22Rv1 (cell line): ENCODE measurements around the gene USP44.

ENCODE experiments used
- H3K27ac ChIP-seq: fragments of 450-650 bp; 2 replicates; pipeline ENCODE4 v1.5.1; 2017
- CTCF ChIP-seq: fragments of 450-650 bp; IDR thresholded peaks from 2 replicates; pipeline ENCODE4 v1.5.1; 2017; ENCODE audit warnings: mild to moderate bottlenecking
- ZFX ChIP-seq: fragments of 450-650 bp; IDR thresholded peaks from 2 replicates; pipeline ENCODE4 v1.6.1; 2017; ENCODE audit warnings: antibody characterized with exemption, borderline replicate concordance

Gene USP44

GRCh38 chr12:95548056-95548538 is 3.2 kb downstream of the USP44 start:
- TF ChIP-seq CTCF = no peak
- TF ChIP-seq ZFX = no peak
- H3K27ac ChIP-seq = no peak overlapping the region

- no peak for TF ChIP-seq CTCF
- no peak for TF ChIP-seq ZFX
- H3K27ac ChIP-seq = no peak overlapping the region
Observed at GRCh38 chr12:95547522-95548055, 3.7 kb downstream of the USP44 start.

- H3K27ac ChIP-seq = no peak overlapping the region
- TF ChIP-seq CTCF (no peak), ZFX (no peak)
Observed at GRCh38 chr12:95546491-95546813, 4.8 kb downstream of the USP44 start.

- H3K27ac ChIP-seq = no peak overlapping the region
Observed at GRCh38 chr12:95545731-95546490, 5.4 kb downstream of the USP44 start.

GRCh38 chr12:95545303-95545702 is 6.0 kb downstream of the USP44 start:
- no peak overlapping the region for H3K27ac ChIP-seq
- TF ChIP-seq ZFX (no peak), CTCF (no peak)

More at GRCh38 chr12:95545731-95546490, 5.4 kb downstream of the USP44 start:
- no peak for TF ChIP-seq CTCF

- H3K27ac ChIP-seq = no peak overlapping the region
- no peak for TF ChIP-seq CTCF
- no peak for TF ChIP-seq ZFX
Observed at GRCh38 chr12:95544756-95545155, 6.5 kb downstream of the USP44 start.

GRCh38 chr12:95543305-95543704 is 8.0 kb downstream of the USP44 start:
- no peak overlapping the region for H3K27ac ChIP-seq
- no peak for TF ChIP-seq ZFX
- no peak for TF ChIP-seq CTCF
